GM21528 (cell line): ENCODE measurements around the gene LARGE1.

ENCODE experiments used
- ATAC-seq: cut with Tn5 transposase; IDR thresholded peaks from one replicate; pipeline ENCODE4 v1.9.1; 2021; ENCODE audit warnings: mild to moderate bottlenecking, moderate library complexity; ENCODE audit not compliant: unreplicated experiment, low FRiP score

LARGE1 gene

GRCh38 chr22:33352768-33353167, 567.5 kb downstream of the LARGE1 start:
- no peak for ATAC-seq

GRCh38 chr22:33350961-33351360, 569.3 kb downstream of the LARGE1 start:
- ATAC-seq: no peak

- ATAC-seq: no peak
Measured at GRCh38 chr22:33350491-33350890, 569.8 kb downstream of the LARGE1 start.

- no peak for ATAC-seq
Measured at GRCh38 chr22:33347002-33347401, 573.3 kb downstream of the LARGE1 start.

- ATAC-seq: no peak
Measured at GRCh38 chr22:33341611-33342010, 578.7 kb downstream of the LARGE1 start.

GRCh38 chr22:33337524-33337923, 582.8 kb downstream of the LARGE1 start:
- no peak for ATAC-seq

- no peak for ATAC-seq
Measured at GRCh38 chr22:33335611-33336279, 584.5 kb downstream of the LARGE1 start.

- no peak for ATAC-seq
Measured at GRCh38 chr22:33332538-33332937, 587.7 kb downstream of the LARGE1 start.

GRCh38 chr22:33331017-33331416, 589.3 kb downstream of the LARGE1 start:
- ATAC-seq: no peak

GRCh38 chr22:33330534-33330933, 589.7 kb downstream of the LARGE1 start:
- no peak for ATAC-seq

GRCh38 chr22:33329398-33329797, 590.9 kb downstream of the LARGE1 start:
- no peak for ATAC-seq

GRCh38 chr22:33328789-33329296, 591.4 kb downstream of the LARGE1 start:
- no peak for ATAC-seq

GRCh38 chr22:33327348-33327860, 592.9 kb downstream of the LARGE1 start:
- no peak for ATAC-seq

- ATAC-seq: no peak
Measured at GRCh38 chr22:33326540-33327295, 593.6 kb downstream of the LARGE1 start.

GRCh38 chr22:33325232-33326004, 594.9 kb downstream of the LARGE1 start:
- no peak for ATAC-seq

- ATAC-seq: no peak
Measured at GRCh38 chr22:33324228-33324627, 596.0 kb downstream of the LARGE1 start.

- ATAC-seq: no peak
Measured at GRCh38 chr22:33321466-33321865, 598.8 kb downstream of the LARGE1 start.

- ATAC-seq: no peak
Measured at GRCh38 chr22:33315954-33316353, 604.3 kb downstream of the LARGE1 start.

- no peak for ATAC-seq
Measured at GRCh38 chr22:33315117-33315516, 605.2 kb downstream of the LARGE1 start.

GRCh38 chr22:33314316-33314715, 606.0 kb downstream of the LARGE1 start:
- no peak for ATAC-seq

- ATAC-seq: no peak
Measured at GRCh38 chr22:33303099-33303498, 617.2 kb downstream of the LARGE1 start.
